Neural progenitor cell (in vitro differentiated cells): ENCODE measurements around the gene MGLL. TPM values are rescaled to one million over a fixed set of nuclear protein-coding genes. Genes with fewer than 3 reads are reported as not detected.

Experiments
- DNase-seq: peaks from one replicate; pipeline ENCODE4 v3.0.0-alpha.2; 2016; ENCODE audit warnings: low spot score
- H2AFZ ChIP-seq: fragments of 200-600 bp; sonication (generic); replicated peaks from 2 replicates; pipeline ENCODE4 v1.6.1; 2016; ENCODE audit warnings: antibody characterized with exemption
- H3F3A ChIP-seq: fragments of 200-600 bp; sonication (generic); 2 replicates; pipeline ENCODE4 v1.6.1; 2016; ENCODE audit warnings: antibody characterized with exemption, low read depth
- H3K27ac ChIP-seq: fragments of 200-600 bp; sonication (generic); 2 replicates; pipeline ENCODE4 v1.5.1; 2016; ENCODE audit warnings: mild to moderate bottlenecking
- H3K27me3 ChIP-seq: fragments of 200-600 bp; sonication (generic); 2 replicates; pipeline ENCODE4 v1.6.1; 2016; ENCODE audit warnings: mild to moderate bottlenecking, moderate library complexity
- H3K36me3 ChIP-seq: fragments of 200-600 bp; sonication (generic); 2 replicates; pipeline ENCODE4 v1.5.1; 2016
- H3K4me1 ChIP-seq: fragments of 200-600 bp; sonication (generic); 2 replicates; pipeline ENCODE4 v1.6.1; 2016; ENCODE audit warnings: mixed run types
- H3K4me2 ChIP-seq: fragments of 200-600 bp; sonication (generic); 2 replicates; pipeline ENCODE4 v1.6.1; 2016
- H3K4me3 ChIP-seq: fragments of 200-600 bp; sonication (generic); 2 replicates; pipeline ENCODE4 v1.5.1; 2016
- H3K79me2 ChIP-seq: fragments of 200-600 bp; sonication (generic); 2 replicates; pipeline ENCODE4 v1.6.1; 2016; ENCODE audit warnings: low read depth
- H3K9ac ChIP-seq: fragments of 200-600 bp; sonication (generic); 2 replicates; pipeline ENCODE4 v1.6.1; 2016
- H3K9me3 ChIP-seq: fragments of 200-600 bp; sonication (generic); 2 replicates; pipeline ENCODE4 v1.5.1; 2016; ENCODE audit warnings: low read depth
- H4K20me1 ChIP-seq: fragments of 200-600 bp; sonication (generic); 2 replicates; pipeline ENCODE4 v1.6.1; 2016; ENCODE audit warnings: low read depth
- H3K27ac Mint-ChIP-seq: 3 replicates; pipeline ENCODE4 v1.8.0; 2021; ENCODE audit warnings: mixed read lengths
- H3K27me3 Mint-ChIP-seq: 2 replicates; pipeline ENCODE4 v1.8.0; 2022; ENCODE audit warnings: low read depth, mild to moderate bottlenecking, inconsistent platforms, moderate library complexity, mixed read lengths; ENCODE audit not compliant: insufficient read depth
- H3K36me3 Mint-ChIP-seq: 3 replicates; pipeline ENCODE4 v1.8.0; 2021; ENCODE audit warnings: mixed read lengths
- H3K4me1 Mint-ChIP-seq: 3 replicates; pipeline ENCODE4 v1.8.0; 2021; ENCODE audit warnings: mixed read lengths
- H3K4me3 Mint-ChIP-seq: 3 replicates; pipeline ENCODE4 v1.8.0; 2021; ENCODE audit warnings: mild to moderate bottlenecking, moderate library complexity, mixed read lengths
- H3K9me3 Mint-ChIP-seq: 3 replicates; pipeline ENCODE4 v1.8.0; 2020; ENCODE audit warnings: mixed read lengths
- CTCF ChIP-seq: fragments of 200-600 bp; sonication (generic); IDR thresholded peaks from 2 replicates; pipeline ENCODE4 v1.5.1; 2017; ENCODE audit warnings: antibody characterized with exemption, mild to moderate bottlenecking
- EZH2 ChIP-seq: fragments of 200-600 bp; sonication (generic); IDR thresholded peaks from 2 replicates; pipeline ENCODE4 v1.6.1; 2017; ENCODE audit warnings: antibody characterized with exemption, mild to moderate bottlenecking, moderate library complexity
- EZH2phosphoT487 ChIP-seq: fragments of 200-600 bp; sonication (generic); IDR thresholded peaks from 2 replicates; pipeline ENCODE4 v1.6.1; 2017; ENCODE audit warnings: antibody characterized with exemption
- total RNA-seq: library from RNA; depleted of rRNA; stranded (reverse); fragments of >200 nt; gene quantifications from 2 replicates; pipeline ENCODE4 v1.2.3, GENCODE V29; 2015; ENCODE audit warnings: low replicate concordance

MGLL gene
- total RNA-seq, 1 donor from 2014 or later, result 0.15 TPM

GRCh38 chr3:127824151-127824825, 2.0 kb upstream of the MGLL start:
- peaks cover 3% of the 10 kb centered on the region for H3K36me3 Mint-ChIP-seq
- H3K27ac ChIP-seq, result no peak overlapping the region

GRCh38 chr3:127823426-127823857, 1.1 kb upstream of the MGLL start:
- DNase-seq, result no peak
- TF ChIP-seq EZH2 (no peak), CTCF (no peak), EZH2phosphoT487 (no peak)
- Mint-ChIP-seq H3K27me3 (peaks cover 42% of the 10 kb centered on the region), H3K36me3 (peaks cover 3% of the 10 kb centered on the region), H3K4me1 (peaks cover 14% of the 10 kb centered on the region), H3K9me3 (peaks cover 11% of the 10 kb centered on the region), H3K4me3 (peak overlapping the region; percentile 83), H3K27ac (no peak overlapping the region)
- H3K79me2 ChIP-seq, result no peaks in the 10 kb centered on the region
- no peak overlapping the region for H2AFZ ChIP-seq
- H3K4me3 ChIP-seq, result peak overlapping the region; percentile 81
- peaks cover 64% of the 10 kb centered on the region for H3K27me3 ChIP-seq
- H3K4me2 ChIP-seq, result peak overlapping the region; percentile 53
- no peaks in the 10 kb centered on the region for H3K4me1 ChIP-seq
- no peaks in the 10 kb centered on the region for H3K36me3 ChIP-seq
- no peaks in the 10 kb centered on the region for H4K20me1 ChIP-seq
- H3K27ac ChIP-seq, result no peak overlapping the region
- peaks cover 9% of the 10 kb centered on the region for H3K9me3 ChIP-seq
- H3F3A ChIP-seq, result no peaks in the 10 kb centered on the region
- H3K9ac ChIP-seq, result no peak overlapping the region

More at GRCh38 chr3:127824151-127824825, 2.0 kb upstream of the MGLL start:
- Histone ChIP-seq H4K20me1 (no peaks in the 10 kb centered on the region), H3K9ac (no peak overlapping the region), H3F3A (no peaks in the 10 kb centered on the region), H3K79me2 (no peaks in the 10 kb centered on the region), H3K36me3 (no peaks in the 10 kb centered on the region), H3K9me3 (peaks cover 9% of the 10 kb centered on the region), H3K4me2 (no peak overlapping the region), H3K4me3 (no peak overlapping the region), H2AFZ (no peak overlapping the region), H3K4me1 (no peaks in the 10 kb centered on the region), H3K27me3 (peaks cover 64% of the 10 kb centered on the region)
- DNase-seq, result no peak
- Mint-ChIP-seq H3K4me1 (peaks cover 14% of the 10 kb centered on the region), H3K9me3 (peaks cover 15% of the 10 kb centered on the region), H3K27ac (no peak overlapping the region), H3K4me3 (peak overlapping the region; percentile 83), H3K27me3 (peaks cover 42% of the 10 kb centered on the region)
- TF ChIP-seq EZH2phosphoT487 (no peak), EZH2 (no peak), CTCF (no peak)

GRCh38 chr3:127822682-127823425, 539 bp upstream of the MGLL start:
- H3K27ac ChIP-seq, result no peak overlapping the region
- peak; percentile 66 for DNase-seq
- TF ChIP-seq EZH2 (peak; percentile 91), EZH2phosphoT487 (peak; percentile 93), CTCF (no peak)
- no peaks in the 10 kb centered on the region for H4K20me1 ChIP-seq
- Mint-ChIP-seq H3K4me3 (peak overlapping the region; percentile 91), H3K27ac (no peak overlapping the region), H3K27me3 (peaks cover 42% of the 10 kb centered on the region), H3K4me1 (peaks cover 14% of the 10 kb centered on the region), H3K9me3 (peaks cover 6% of the 10 kb centered on the region), H3K36me3 (peaks cover 3% of the 10 kb centered on the region)
- no peaks in the 10 kb centered on the region for H3K36me3 ChIP-seq
- peaks cover 6% of the 10 kb centered on the region for H3K9me3 ChIP-seq
- peak overlapping the region; percentile 89 for H3K4me2 ChIP-seq
- no peaks in the 10 kb centered on the region for H3K79me2 ChIP-seq
- H2AFZ ChIP-seq, result peak overlapping the region; percentile 30
- no peaks in the 10 kb centered on the region for H3K4me1 ChIP-seq
- H3F3A ChIP-seq, result no peaks in the 10 kb centered on the region
- H3K4me3 ChIP-seq, result peak overlapping the region; percentile 81
- peaks cover 64% of the 10 kb centered on the region for H3K27me3 ChIP-seq
- H3K9ac ChIP-seq, result no peak overlapping the region
